Mononuclear cell (primary cell): ENCODE results near the gene FAM193A. TPM values are rescaled to one million over a fixed set of nuclear protein-coding genes. Genes with fewer than 3 reads are reported as not detected.
"Not testable (repeated sequence)": the region's sequence is repeated elsewhere in the genome, so short reads cannot be mapped to it uniquely, and the experiment has no call there.

Experiments used
- H3K27me3 ChIP-seq: 2 replicates; pipeline ENCODE4 v1.6.0; 2011; ENCODE audit warnings: low read length, control low read depth; ENCODE audit not compliant: insufficient read depth
- H3K4me1 ChIP-seq: 2 replicates; pipeline ENCODE4 v1.5.1; 2011; ENCODE audit warnings: mild to moderate bottlenecking, low read length, control low read depth; ENCODE audit not compliant: insufficient read depth
- H3K4me3 ChIP-seq: 2 replicates; pipeline ENCODE4 v1.5.1; 2011; ENCODE audit warnings: mild to moderate bottlenecking, low read length, moderate library complexity
- H3K9me3 ChIP-seq: 2 replicates; pipeline ENCODE4 v1.5.1; 2011; ENCODE audit warnings: low read depth, mild to moderate bottlenecking, control low read depth, low read length
- total RNA-seq: library from RNA; depleted of rRNA; stranded (reverse); fragments of >200 nt; gene quantifications from one replicate; pipeline ENCODE4 v1.2.3, GENCODE V29; 2012

FAM193A gene
- total RNA-seq, 1 donor: 21.0 TPM

- Histone ChIP-seq H3K4me3 (no peak overlapping the region), H3K4me1 (peaks cover 4% of the 10 kb centered on the region), H3K9me3 (no peaks in the 10 kb centered on the region), H3K27me3 (no peaks in the 10 kb centered on the region)
These were observed 126.8 kb downstream of the FAM193A start for GRCh38 chr4:2663275-2663674.

GRCh38 chr4:2666722-2667247 is 130.3 kb downstream of the FAM193A start:
- Histone ChIP-seq H3K27me3 (no peaks in the 10 kb centered on the region), H3K4me1 (peaks cover 8% of the 10 kb centered on the region), H3K9me3 (no peaks in the 10 kb centered on the region), H3K4me3 (no peak overlapping the region)

DNA sequence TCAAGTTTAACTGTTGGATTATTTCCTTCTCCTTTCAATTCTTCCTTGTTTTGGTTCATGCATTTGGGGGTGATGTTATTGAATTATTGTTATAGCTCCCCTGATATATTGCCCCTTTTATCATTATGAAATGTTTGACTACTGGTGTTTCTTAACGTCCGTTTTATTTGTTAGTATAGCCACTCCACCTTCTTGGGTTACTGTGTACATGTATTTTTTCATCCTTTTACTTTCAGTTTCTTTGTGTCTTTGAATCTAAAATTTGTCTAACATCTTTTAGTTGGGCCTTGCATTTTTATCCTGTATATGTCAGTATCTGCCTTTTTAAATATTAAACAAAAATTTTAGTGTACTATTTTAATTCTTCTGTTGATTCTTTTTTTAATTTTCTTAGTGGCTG is 131.0 kb downstream of the FAM193A start:
- no peak overlapping the region for H3K4me3 ChIP-seq
- peaks cover 8% of the 10 kb centered on the region for H3K4me1 ChIP-seq
- no peaks in the 10 kb centered on the region for H3K9me3 ChIP-seq
- H3K27me3 ChIP-seq: no peaks in the 10 kb centered on the region

GRCh38 chr4:2671267-2671895 is 134.9 kb downstream of the FAM193A start:
- H3K4me1 ChIP-seq: peaks cover 8% of the 10 kb centered on the region
- no peak overlapping the region for H3K4me3 ChIP-seq
- H3K9me3 ChIP-seq: no peaks in the 10 kb centered on the region
- H3K27me3 ChIP-seq: no peaks in the 10 kb centered on the region

DNA sequence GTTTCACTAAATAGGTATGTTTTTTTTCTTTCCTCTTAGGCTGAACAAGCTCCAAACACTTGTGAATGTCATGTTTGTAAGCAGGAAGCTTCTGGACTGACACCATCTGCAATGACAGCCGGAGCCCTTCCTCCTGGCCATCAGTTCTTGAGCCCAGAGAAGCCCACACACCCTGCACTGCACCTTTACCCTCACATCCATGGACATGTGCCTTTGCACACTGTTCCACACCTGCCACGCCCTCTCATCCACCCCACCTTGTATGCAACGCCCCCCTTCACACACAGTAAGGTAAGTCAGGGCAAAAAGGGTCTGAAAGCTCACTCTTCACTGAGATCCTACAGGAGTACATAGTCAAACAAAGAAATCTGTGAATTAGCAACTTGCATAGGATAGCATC is 135.6 kb downstream of the FAM193A start:
- Histone ChIP-seq H3K27me3 (no peaks in the 10 kb centered on the region), H3K4me3 (no peak overlapping the region), H3K4me1 (peaks cover 8% of the 10 kb centered on the region), H3K9me3 (no peaks in the 10 kb centered on the region)

DNA sequence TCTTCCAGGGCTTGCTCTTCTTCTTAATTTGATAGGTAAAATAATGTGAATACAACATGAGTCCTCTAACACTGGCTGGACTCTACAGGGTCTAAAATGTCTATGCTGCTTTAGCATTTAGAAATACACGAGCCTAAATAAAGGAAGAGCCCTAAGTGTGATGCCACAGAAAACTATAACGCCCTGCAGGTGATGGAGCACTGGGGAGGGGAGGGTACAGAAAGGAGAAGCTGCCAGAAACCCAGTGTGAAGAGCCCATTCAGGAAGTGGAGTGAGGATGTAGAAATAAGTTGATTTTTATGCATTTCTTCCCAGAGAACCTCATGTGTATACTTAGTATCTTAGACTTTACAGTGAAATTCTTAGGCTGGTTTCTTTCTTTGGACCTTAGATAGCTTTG is 136.3 kb downstream of the FAM193A start:
- H3K4me3 ChIP-seq: no peak overlapping the region
- no peaks in the 10 kb centered on the region for H3K27me3 ChIP-seq
- peaks cover 7% of the 10 kb centered on the region for H3K4me1 ChIP-seq
- H3K9me3 ChIP-seq: no peaks in the 10 kb centered on the region

GRCh38 chr4:2673157-2673556 is 136.7 kb downstream of the FAM193A start:
- H3K27me3 ChIP-seq: no peaks in the 10 kb centered on the region
- peaks cover 4% of the 10 kb centered on the region for H3K4me1 ChIP-seq
- H3K4me3 ChIP-seq: no peak overlapping the region
- no peaks in the 10 kb centered on the region for H3K9me3 ChIP-seq

DNA sequence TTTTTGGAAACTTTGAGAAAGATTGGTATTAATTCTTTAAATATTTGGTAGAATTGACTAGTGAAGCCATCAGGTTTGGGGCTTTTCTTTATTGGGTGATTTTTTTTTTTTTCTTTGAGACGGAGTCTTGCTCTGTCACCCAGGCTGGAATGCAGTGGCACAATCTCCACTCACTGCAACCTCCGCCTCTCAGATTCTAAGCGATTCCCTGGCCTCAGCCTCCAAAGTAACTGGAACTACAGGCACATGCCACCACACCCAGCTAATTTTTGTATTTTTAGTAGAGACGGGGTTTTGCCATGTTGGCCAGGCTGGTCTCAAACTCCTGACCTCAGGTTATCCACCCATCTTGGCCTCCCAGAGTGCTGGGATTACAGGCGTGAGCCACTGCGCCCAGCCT is 143.3 kb downstream of the FAM193A start:
- not testable (repeated sequence) for H3K4me1 ChIP-seq, H3K9me3 ChIP-seq, H3K4me3 ChIP-seq, H3K27me3 ChIP-seq

GRCh38 chr4:2684486-2684885 is 148.0 kb downstream of the FAM193A start:
- H3K4me1 ChIP-seq: peaks cover under 1% of the 10 kb centered on the region
- H3K27me3 ChIP-seq: no peaks in the 10 kb centered on the region
- no peak overlapping the region for H3K4me3 ChIP-seq
- H3K9me3 ChIP-seq: no peaks in the 10 kb centered on the region

DNA sequence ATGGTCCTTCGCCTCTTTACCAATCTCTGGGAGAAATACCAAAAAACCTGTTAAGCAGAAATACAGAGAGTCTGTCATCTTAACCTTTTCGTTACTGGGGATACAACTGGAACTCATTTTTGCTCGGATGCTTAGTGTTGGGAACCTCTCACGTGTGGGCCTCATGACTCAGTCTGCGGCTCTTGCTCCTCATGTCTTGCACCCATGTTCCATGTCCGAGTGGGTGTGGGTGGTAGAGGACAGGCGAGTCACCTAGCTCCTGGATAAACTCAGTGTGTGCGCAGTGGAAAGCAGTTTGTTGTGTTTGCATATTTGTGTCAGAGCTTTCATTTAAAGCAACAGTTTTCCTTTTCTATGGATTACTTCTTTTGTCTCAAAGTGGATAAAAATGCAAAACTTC is 149.1 kb downstream of the FAM193A start:
- H3K27me3 ChIP-seq: no peaks in the 10 kb centered on the region
- H3K4me3 ChIP-seq: no peak overlapping the region
- no peaks in the 10 kb centered on the region for H3K9me3 ChIP-seq
- peaks cover 5% of the 10 kb centered on the region for H3K4me1 ChIP-seq

GRCh38 chr4:2686379-2687265 is 150.2 kb downstream of the FAM193A start:
- H3K4me1 ChIP-seq: peaks cover 8% of the 10 kb centered on the region
- H3K27me3 ChIP-seq: no peaks in the 10 kb centered on the region
- no peak overlapping the region for H3K4me3 ChIP-seq
- no peaks in the 10 kb centered on the region for H3K9me3 ChIP-seq

GRCh38 chr4:2688281-2688680 is 151.8 kb downstream of the FAM193A start:
- Histone ChIP-seq H3K4me3 (no peak overlapping the region), H3K4me1 (peaks cover 8% of the 10 kb centered on the region), H3K9me3 (no peaks in the 10 kb centered on the region), H3K27me3 (no peaks in the 10 kb centered on the region)

GRCh38 chr4:2688697-2689096 is 152.2 kb downstream of the FAM193A start:
- Histone ChIP-seq H3K27me3 (no peaks in the 10 kb centered on the region), H3K4me3 (no peak overlapping the region), H3K4me1 (peaks cover 8% of the 10 kb centered on the region), H3K9me3 (no peaks in the 10 kb centered on the region)

GRCh38 chr4:2689114-2689513 is 152.7 kb downstream of the FAM193A start:
- Histone ChIP-seq H3K27me3 (no peaks in the 10 kb centered on the region), H3K9me3 (no peaks in the 10 kb centered on the region), H3K4me3 (no peak overlapping the region), H3K4me1 (peaks cover 8% of the 10 kb centered on the region)

- Histone ChIP-seq H3K9me3 (no peaks in the 10 kb centered on the region), H3K4me1 (peaks cover 8% of the 10 kb centered on the region), H3K27me3 (no peaks in the 10 kb centered on the region), H3K4me3 (no peak overlapping the region)
These were observed 153.6 kb downstream of the FAM193A start for GRCh38 chr4:2689825-2690700.
